IPS-NIHi11 (cell line): ENCODE measurements around the gene ZDHHC14.

Experiments used
- DNase-seq: peaks from one replicate; pipeline ENCODE4 v3.0.0; 2012; ENCODE audit warnings: mixed read lengths, low spot score

The ZDHHC14 gene

GRCh38 chr6:157625764-157626163, 244.8 kb downstream of the ZDHHC14 start:
- no peak for DNase-seq

- DNase-seq, result no peak
Observed at GRCh38 chr6:157627195-157627966, 246.4 kb downstream of the ZDHHC14 start.

- DNase-seq, result no peak
Observed at GRCh38 chr6:157628463-157628862, 247.5 kb downstream of the ZDHHC14 start.

- DNase-seq, result no peak
Observed at GRCh38 chr6:157629220-157629619, 248.2 kb downstream of the ZDHHC14 start.

GRCh38 chr6:157630463-157631080, 249.6 kb downstream of the ZDHHC14 start:
- DNase-seq, result no peak

DNA sequence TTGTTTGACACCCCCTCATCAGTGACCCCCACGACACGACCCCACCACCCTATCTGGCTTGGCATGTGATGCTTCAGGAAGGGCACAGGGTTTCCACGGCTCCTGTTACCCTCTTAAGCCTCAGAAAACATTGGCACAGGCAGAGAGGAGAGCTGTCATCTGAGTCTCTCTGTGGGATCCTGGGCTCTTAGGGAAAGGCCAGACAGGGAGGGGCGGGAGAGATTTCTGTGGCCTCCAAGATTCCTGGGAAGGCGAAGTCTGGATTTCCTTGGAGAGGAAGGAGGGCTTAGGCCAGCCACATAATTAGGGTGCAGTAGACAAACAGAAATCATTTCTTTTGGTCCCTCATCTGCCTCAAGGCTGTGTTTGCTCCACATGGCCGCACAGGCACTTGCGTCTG, 250.4 kb downstream of the ZDHHC14 start:
- DNase-seq, result no peak

DNA sequence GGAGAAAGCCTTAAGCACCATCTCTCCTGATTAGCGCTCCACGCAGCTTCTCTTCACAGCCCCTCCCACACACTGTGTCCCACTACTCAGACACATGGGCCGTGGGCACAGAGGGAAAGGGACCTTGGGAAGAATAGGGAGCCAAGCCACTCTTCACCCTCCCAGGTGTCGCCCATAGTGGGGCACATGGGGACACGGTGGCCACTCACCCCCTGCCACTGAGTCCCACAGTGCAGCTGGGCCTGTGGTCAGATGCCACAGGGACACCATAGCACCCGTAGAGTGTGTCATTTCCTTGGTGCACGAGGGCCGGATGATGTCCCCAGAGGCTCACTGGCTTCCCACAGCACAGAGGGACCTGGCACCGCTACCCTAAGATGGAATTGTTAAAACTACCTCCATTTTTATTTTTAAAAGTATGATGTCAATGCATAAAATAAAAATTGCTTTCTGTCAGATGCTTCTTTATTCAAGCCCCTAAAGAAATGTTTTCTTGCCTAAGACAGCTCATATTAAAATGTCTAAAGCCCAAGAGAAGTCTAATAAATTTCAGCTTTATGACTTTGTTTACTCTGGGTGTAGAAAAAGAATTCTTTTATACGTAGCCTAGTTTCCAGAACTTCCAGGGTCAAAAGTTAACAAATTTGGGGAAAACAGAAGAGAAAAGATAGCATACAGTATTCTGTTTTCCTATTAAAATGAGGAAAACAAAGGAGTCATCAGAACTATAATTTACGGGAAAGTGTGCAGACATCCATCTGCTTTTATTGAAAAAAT, 251.0 kb downstream of the ZDHHC14 start:
- DNase-seq, result no peak

DNA sequence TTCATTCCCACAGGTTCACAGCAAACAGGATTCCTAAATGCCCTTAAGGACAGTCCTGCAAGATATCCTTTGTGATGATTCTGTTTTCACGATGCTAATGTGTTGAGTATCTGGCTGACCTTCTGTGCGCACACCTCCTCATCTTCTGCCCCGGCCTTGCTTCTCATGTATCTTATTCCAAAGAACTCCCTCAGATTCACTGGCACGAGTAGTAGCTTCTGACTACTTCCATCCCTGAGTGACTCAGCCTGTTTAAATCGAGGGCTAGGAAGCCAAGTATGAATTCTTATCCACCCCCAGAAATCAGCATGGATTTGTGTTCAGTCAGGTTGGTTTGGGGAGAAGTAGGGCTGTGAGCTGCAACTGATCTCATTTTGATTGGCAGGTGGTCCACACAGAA, 251.8 kb downstream of the ZDHHC14 start:
- DNase-seq, result no peak

DNA sequence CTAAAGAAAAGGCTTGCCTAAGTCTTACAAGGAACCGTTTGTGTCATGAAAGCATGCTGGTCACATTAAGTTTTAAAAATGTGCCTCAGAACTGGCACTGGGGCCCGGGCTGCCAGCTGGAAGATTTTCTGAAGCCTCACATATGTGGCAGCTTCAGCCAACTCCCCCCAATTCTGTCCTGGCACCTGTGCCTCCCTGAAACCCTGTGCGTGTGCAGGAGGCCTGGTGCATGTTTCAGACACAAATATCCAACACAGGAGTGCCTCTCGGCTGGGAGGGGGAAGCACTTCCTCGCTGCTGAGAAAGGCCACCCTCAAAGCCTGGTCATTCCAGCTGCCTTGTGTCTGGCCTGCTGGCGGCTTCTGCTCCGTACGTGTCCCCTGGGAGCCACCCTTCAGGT, 253.6 kb downstream of the ZDHHC14 start:
- DNase-seq, result no peak

GRCh38 chr6:157635388-157636244, 254.6 kb downstream of the ZDHHC14 start:
- DNase-seq, result no peak

DNA sequence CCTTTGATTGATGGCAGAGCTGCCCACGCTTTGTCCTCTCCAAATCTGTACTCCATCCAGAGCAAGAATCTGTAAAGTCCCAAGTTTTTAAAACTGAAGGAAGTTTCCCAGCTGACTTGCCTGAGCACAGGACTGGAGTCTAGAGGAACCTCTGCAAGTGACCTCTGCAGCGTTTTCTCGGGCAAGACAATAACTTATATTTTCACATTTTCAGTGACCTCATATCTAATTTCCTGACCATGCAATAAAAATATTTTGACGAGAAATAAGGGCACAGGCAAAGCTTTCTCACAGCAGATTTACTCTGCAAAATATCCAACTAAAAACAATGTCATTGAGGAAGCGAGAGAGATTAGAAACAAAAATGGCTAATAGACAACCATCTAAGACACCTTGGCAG, 256.5 kb downstream of the ZDHHC14 start:
- no peak for DNase-seq

- DNase-seq, result no peak
Observed at GRCh38 chr6:157637941-157638662, 257.1 kb downstream of the ZDHHC14 start.

DNA sequence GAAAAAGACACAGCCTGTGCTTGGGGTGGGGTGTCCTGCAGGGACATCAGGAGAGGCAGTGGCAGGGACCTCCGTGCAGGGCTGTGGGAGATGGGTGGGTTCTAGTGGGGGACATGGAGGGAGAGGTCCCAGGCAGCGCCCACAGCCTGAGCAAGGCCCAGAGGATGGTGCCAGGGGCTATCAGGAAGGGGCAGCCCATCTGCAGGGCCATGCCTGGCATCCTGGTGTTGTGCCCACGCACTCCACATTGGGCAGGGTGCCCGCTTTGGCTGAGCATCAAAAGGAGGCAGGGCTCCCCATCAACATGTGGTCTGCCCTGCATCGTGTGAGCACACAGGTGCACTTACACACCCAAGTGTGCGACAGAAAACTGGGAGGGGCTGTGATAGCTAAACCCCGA, 257.8 kb downstream of the ZDHHC14 start:
- DNase-seq, result no peak

- DNase-seq, result no peak
Observed at GRCh38 chr6:157640746-157641451, 259.9 kb downstream of the ZDHHC14 start.

DNA sequence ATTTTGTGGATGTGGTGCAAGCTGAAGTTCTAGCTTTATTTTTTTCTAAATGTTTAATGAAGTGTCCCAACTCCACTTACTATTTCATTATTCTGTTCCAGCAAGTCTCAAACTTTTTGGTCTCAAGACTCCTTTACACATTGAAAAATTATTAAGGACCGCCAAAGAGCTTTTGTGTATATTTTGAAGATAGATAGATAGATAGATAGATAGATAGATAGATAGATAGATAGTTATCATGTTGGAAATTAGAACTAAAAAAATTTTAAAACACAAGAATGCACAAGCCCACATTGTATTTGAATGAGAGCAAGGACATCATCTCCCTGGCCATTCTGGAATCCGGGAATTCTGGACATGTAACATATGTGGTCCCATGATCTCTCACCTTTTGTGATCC, 260.8 kb downstream of the ZDHHC14 start:
- no peak for DNase-seq

GRCh38 chr6:157642736-157643135, 261.7 kb downstream of the ZDHHC14 start:
- DNase-seq, result no peak

DNA sequence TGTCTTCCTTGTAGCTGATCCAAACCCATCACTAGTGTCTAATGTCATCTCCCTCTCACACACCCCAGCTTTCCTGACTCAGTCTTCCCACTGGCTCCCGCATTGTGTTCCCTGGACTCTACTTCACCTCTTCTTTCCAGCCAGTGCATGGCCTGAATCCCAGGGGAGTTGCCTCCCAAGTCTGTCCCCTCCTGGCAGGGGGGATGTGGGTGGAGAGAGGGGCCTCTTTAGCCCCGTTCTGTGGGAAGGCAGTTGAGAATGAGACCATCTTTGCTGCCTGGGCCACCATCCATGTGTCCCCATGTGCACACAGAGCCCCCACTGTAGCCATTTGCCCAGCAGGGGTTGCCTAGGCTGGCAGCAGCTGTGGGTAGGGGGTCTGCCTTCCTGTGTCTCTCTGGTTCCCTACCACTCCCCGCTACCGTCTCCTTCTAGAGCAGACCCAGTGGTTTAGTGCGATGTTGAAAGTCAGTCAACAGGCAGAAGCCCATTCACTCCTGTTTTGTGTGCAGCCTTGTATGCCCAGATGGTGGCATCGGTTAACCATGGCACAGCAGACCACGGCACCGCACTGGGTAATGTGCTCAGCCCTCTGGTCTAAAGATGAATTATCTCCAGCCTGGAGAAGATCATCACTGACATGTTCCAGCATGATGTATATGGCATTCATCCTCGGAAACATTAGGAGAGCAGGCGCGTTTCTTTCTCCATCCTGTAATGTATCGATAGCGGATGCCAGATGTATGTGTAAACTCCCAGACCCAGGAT, 263.2 kb downstream of the ZDHHC14 start:
- no peak for DNase-seq

- DNase-seq, result no peak
Observed at GRCh38 chr6:157645201-157645795, 264.3 kb downstream of the ZDHHC14 start.

- no peak for DNase-seq
Observed at GRCh38 chr6:157646012-157646411, 265.0 kb downstream of the ZDHHC14 start.
